HepG2 (cell line): ENCODE data around the gene HSPA1L.

Source experiments
- EP300 ChIP-seq, 3 experiments: sonication (generic) in 1 of 3; formaldehyde crosslinking in 1 of 3; IDR thresholded peaks; 2 replicates each; pipeline versions ENCODE4 v1.5.1 to v1.6.1; 2011 to 2020; ENCODE audit warnings: low read depth in 2 of 3, low read length in 2 of 3, borderline replicate concordance in 1 of 3, improper control_type of control experiment in 1 of 3, mild to moderate bottlenecking in 1 of 3, missing genetic modification reagents in 1 of 3, moderate library complexity in 1 of 3
- FOXA1 ChIP-seq, 2 experiments: fragments of 450-650 bp in 1 of 2; sonication (generic) in 1 of 2; formaldehyde crosslinking in 1 of 2; IDR thresholded peaks; 2 replicates each; pipeline versions ENCODE4 v1.4.0 to v1.6.1; 2016 to 2020; ENCODE audit warnings: missing genetic modification reagents in 1 of 2
- RAD21 ChIP-seq: fragments of 450-650 bp; formaldehyde crosslinking; IDR thresholded peaks from 2 replicates; pipeline ENCODE4 v1.5.0; 2020; ENCODE audit warnings: mild to moderate bottlenecking
- TF ChIP-seq, protein P1 (sequence below): sonication (generic); formaldehyde crosslinking; IDR thresholded peaks from 2 replicates; pipeline ENCODE4 v1.4.0; 2020; ENCODE audit warnings: missing genetic modification reagents, borderline replicate concordance
- TF ChIP-seq, protein P2 (sequence below): sonication (generic); formaldehyde crosslinking; IDR thresholded peaks from 2 replicates; pipeline ENCODE4 v1.5.0; 2020; ENCODE audit warnings: mild to moderate bottlenecking, missing genetic modification reagents, moderate library complexity

DNA sequence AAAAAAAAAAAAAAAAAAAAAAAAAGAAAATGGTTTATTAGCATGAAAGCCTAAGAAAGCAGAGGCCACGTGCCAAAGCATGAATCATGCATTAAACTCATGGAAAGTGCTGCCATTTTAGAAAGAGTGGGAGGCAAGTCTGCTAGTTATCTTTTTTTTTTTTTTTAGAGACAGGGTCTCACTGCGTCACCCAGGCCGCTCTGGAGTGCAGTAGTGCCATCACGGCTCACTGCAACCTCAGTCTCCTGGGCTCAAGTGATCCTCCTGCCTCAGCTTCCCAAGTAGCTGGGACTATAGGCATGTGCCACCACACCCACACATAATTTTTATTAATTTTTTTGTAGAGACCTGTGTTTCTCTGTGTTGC, 43.1 kb downstream of the HSPA1L start:
- TF ChIP-seq FOXA1 (IDR thresholded peaks at IDR 0.05) (no peak), FOXA1 (CRISPR knock-in tag; IDR thresholded peaks at IDR 0.05) (no peak), EP300 (IDR thresholded peaks at IDR 0.05; ENCODE audit: low read depth in 2 of 2, low read length in 2 of 2) (no peak), EP300 (CRISPR knock-in tag; IDR thresholded peaks at IDR 0.05; ENCODE audit: borderline replicate concordance) (no peak), RAD21 (no peak)
- TF ChIP-seq, protein P1, sequence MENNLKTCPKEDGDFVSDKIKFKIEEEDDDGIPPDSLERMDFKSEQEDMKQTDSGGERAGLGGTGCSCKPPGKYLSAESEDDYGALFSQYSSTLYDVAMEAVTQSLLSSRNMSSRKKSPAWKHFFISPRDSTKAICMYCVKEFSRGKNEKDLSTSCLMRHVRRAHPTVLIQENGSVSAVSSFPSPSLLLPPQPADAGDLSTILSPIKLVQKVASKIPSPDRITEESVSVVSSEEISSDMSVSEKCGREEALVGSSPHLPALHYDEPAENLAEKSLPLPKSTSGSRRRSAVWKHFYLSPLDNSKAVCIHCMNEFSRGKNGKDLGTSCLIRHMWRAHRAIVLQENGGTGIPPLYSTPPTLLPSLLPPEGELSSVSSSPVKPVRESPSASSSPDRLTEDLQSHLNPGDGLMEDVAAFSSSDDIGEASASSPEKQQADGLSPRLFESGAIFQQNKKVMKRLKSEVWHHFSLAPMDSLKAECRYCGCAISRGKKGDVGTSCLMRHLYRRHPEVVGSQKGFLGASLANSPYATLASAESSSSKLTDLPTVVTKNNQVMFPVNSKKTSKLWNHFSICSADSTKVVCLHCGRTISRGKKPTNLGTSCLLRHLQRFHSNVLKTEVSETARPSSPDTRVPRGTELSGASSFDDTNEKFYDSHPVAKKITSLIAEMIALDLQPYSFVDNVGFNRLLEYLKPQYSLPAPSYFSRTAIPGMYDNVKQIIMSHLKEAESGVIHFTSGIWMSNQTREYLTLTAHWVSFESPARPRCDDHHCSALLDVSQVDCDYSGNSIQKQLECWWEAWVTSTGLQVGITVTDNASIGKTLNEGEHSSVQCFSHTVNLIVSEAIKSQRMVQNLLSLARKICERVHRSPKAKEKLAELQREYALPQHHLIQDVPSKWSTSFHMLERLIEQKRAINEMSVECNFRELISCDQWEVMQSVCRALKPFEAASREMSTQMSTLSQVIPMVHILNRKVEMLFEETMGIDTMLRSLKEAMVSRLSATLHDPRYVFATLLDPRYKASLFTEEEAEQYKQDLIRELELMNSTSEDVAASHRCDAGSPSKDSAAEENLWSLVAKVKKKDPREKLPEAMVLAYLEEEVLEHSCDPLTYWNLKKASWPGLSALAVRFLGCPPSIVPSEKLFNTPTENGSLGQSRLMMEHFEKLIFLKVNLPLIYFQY (CRISPR knock-in tag) = no peak
- TF ChIP-seq, protein P2, sequence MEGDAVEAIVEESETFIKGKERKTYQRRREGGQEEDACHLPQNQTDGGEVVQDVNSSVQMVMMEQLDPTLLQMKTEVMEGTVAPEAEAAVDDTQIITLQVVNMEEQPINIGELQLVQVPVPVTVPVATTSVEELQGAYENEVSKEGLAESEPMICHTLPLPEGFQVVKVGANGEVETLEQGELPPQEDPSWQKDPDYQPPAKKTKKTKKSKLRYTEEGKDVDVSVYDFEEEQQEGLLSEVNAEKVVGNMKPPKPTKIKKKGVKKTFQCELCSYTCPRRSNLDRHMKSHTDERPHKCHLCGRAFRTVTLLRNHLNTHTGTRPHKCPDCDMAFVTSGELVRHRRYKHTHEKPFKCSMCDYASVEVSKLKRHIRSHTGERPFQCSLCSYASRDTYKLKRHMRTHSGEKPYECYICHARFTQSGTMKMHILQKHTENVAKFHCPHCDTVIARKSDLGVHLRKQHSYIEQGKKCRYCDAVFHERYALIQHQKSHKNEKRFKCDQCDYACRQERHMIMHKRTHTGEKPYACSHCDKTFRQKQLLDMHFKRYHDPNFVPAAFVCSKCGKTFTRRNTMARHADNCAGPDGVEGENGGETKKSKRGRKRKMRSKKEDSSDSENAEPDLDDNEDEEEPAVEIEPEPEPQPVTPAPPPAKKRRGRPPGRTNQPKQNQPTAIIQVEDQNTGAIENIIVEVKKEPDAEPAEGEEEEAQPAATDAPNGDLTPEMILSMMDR = no peak
